Measurements from ENCODE around the gene RNF166.

The RNF166 gene

GRCh38 chr16:88706965-88707826 is 988 bp upstream of the RNF166 start:
- DNase-seq (ENCODE audit: low spot score) = no peak

- DNase-seq (ENCODE audit: low spot score) = no peak
Observed at GRCh38 chr16:88705801-88706228, 393 bp downstream of the RNF166 start.

DNA sequence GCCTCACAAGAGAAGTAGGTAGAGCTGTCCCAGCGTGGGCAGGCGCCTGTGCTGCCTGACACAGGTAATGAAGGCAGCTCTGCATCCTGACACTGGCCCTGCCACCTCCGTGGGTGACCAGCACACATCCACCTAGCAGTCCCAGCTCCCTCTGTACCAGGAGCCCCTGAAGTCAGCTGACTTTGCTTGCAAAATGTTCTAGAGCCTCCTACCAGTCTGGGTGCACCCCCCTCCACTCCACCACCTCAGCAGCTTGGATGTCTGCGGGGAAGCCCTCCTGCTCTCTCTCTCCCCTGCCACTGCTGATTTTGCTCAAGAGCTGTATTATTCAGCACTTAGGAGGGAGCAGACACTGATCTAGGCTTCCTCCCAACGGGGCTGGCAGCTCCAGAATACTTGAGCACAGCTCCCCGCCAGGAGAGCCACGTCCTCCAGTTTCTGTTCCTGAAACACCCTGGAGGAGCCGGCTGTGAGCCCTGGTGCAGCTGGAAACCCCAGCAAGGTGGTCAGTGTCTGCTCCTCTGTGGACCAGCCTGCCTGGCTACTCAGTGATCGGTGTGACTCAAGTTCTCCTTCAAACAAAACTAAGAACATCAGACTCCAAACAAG is 1.0 kb downstream of the RNF166 start:
- peak; percentile 22 for DNase-seq (ENCODE audit: low spot score)

GRCh38 chr16:88703486-88704309 is 2.5 kb downstream of the RNF166 start:
- peak; percentile 82 for DNase-seq (ENCODE audit: low spot score)

GRCh38 chr16:88702371-88703210 is 3.6 kb downstream of the RNF166 start:
- DNase-seq (ENCODE audit: low spot score) = no peak

DNA sequence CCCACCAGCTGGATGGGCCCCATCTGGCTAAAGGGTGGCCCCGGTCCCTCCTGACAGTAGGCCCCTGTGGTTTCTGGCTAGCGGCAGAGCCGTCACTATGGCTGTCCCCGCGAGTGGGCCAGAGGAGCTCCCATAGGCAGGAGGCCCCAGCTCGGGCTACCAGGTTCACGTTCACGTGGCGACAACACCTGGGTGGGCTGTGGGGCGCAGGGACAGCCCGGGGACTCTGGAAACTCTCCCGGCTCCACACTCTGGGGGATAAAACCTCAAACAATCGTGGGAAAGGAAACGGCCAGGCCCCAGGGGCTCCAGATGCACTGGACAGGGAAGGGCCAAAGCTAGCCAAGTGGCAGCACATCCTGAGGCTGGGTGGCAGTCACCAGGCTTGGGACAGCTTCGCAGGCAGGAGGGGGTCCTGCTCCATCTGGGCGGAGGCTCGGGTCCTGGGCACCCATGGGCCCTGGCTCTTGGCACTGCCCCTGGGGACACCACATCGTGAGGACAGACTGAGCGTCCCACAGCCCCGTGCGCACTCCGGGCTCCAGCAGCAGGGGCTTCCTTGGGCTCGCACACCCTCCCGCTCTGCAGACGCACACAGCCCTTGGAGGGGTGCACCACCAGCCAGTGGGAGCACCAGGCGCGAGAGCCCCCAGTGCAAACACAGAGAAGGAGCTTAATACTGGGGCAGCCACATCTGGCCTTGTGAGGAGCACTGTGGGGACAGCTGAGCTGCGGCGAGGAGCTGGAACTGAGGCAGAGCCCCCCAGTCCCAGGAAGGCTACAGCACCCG is 4.4 kb downstream of the RNF166 start:
- DNase-seq (ENCODE audit: low spot score) = no peak

- DNase-seq (ENCODE audit: low spot score) = peak; percentile 96
Observed at GRCh38 chr16:88700636-88701482, 5.3 kb downstream of the RNF166 start.

DNA sequence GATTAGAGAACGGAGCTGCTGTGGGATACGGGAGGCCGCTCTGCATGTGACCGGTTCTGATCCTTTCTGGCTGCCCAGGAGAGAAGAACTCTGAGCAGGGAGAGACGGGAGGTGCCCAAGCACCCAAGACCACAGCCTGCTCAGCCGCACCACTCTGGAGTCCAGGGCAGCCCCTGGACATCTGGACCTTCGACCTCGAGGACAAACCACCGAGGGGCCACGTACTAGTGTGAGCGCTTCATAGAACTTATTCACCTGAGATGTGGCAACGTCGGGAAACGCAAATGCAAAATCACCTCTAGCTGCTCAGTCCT is 5.9 kb downstream of the RNF166 start:
- DNase-seq (ENCODE audit: low spot score) = no peak

DNA sequence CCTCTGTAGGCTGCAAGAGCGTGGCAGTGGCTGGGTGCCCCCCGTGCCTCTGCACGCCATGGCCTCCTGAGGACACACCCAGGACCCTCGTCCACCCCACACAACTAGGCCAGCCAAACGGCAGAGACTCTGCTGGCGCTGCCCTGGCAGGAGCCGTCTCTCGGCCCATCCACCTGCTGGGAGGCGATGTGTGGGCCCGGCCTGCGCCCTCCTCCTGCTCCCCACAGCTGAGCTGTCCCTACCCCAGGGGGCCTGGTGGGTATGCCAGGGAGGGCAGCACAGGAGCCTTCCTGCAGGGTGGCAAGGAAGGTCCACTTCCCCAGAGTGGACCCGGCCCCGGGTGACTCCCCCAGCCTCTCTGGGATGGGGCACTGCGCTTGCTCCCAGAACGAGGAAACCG is 7.0 kb downstream of the RNF166 start:
- no peak for DNase-seq (ENCODE audit: low spot score)

- DNase-seq (ENCODE audit: low spot score) = no peak
Observed at GRCh38 chr16:88698646-88699045, 7.6 kb downstream of the RNF166 start.

DNA sequence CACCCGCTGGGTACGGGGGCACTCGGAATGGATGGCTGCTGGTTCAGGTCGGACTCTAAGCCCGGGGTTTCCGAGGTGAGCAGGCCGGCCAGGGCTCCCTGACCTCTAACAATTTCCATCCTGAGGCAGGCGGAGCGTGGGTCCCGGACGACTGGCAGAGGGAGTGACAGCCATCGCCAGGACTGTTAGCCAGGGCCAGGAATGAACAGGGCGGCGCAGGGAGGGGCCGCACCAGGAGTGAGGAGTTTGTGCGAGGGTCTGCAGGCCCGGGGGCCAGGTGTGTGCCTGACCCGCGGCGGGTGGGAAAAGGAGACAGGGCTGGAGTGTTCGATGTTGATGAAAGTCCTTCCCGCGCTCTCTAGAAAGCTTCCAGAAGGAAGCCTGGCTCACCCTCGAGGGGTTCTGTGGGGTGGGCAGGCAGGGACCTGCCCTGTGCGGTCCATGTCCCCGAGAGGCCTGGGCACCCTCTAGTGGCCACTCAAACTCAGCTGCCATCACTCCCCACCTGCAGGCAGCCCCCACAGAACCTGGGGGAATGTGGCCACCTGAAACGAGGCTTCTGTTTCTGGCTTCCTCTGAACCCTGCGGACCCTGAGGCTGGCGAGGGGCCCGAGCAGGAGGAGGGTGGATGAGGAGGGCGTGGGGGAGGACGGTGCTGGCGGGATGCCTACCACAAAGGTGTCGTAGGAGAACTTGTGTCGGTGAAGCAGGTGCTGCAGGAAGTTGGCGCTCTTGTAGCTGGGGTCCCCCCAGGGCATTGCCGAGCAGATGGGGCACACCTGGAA is 8.2 kb downstream of the RNF166 start:
- DNase-seq (ENCODE audit: low spot score) = peak; percentile 23

DNA sequence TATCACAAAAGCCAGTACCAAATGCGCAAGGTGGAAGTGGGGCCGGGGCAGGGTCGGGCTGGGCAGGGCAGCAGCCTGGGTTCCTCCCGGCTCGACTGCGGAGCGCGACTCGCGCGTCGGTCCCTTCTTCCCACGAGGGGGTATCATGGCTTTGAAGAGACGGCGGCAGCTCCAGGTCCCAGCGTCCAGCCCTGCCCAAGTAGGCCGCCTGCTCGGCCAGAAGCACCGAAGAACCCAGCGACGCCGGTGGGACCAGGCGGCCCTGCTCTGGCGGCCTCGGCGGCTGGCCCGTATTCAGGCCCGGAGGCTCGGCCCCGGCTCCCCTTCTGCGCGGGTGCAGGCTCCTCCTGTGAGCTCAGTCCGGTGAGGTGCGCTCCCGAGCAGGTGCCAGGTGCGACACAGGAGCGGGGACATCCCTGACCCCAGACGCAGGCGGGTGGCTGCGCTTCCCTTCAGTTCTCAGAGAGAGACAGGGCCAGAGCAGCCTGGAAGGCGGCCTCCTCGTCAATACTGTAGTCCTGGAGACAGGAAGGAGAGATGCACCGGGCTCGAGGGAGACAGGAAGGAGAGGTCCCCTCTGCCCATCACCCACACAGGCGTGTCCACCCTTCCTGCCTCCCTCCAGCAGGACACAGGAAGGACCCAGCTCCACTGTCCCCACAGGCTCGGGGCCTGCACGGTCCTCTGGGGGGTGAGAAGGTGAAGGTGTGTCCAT is 8.9 kb downstream of the RNF166 start:
- no peak for DNase-seq (ENCODE audit: low spot score)

GRCh38 chr16:88696441-88696840 is 9.8 kb downstream of the RNF166 start:
- no peak for DNase-seq (ENCODE audit: low spot score)

GRCh38 chr16:88695753-88696152 is 10.5 kb downstream of the RNF166 start:
- no peak for DNase-seq (ENCODE audit: low spot score)

- DNase-seq (ENCODE audit: low spot score) = no peak
Observed at GRCh38 chr16:88695218-88695617, 11.0 kb downstream of the RNF166 start.

DNA sequence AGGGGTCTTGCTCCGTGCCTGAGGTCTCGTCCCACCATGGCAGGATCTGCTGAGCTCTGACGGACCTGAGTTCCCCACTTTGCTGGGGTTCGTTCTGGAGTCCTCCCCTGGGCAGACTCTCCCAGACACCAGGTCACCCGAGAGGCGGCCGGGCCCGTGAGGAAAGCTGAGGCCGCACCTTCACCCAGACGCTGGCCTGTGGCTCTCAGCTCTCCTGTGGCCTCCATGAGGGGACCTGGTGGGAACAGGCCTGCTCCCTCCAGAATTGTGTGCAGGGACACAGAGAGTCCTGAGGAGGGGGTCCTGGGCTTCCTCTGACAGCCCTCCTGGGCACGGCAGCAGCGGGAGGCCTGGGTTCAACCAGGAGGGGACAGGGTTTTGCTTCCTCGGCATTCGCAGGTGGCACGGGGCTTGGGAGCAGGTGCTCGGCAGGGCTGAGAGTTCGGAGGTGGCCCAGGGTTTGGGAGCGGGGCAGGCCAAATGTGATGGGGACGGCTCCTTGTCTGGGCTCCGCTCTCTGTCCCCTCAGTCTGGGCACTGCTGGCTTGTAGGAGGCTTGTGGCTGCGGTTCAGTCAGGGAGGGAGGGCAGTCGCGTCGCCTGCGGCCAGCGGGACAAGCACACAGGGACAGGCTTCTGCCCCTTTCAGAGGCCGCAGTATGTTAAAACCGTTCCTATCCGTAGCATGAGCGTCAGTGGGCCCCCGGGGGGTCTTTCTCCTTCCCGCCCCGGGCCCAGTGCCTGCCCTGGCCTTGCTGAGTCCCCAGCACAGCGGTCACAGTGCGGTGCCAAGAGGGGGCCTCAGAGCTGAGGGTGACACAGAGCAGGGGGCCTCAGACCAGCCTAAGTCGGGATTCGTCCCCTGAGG is 11.8 kb downstream of the RNF166 start:
- DNase-seq (ENCODE audit: low spot score) = no peak

DNA sequence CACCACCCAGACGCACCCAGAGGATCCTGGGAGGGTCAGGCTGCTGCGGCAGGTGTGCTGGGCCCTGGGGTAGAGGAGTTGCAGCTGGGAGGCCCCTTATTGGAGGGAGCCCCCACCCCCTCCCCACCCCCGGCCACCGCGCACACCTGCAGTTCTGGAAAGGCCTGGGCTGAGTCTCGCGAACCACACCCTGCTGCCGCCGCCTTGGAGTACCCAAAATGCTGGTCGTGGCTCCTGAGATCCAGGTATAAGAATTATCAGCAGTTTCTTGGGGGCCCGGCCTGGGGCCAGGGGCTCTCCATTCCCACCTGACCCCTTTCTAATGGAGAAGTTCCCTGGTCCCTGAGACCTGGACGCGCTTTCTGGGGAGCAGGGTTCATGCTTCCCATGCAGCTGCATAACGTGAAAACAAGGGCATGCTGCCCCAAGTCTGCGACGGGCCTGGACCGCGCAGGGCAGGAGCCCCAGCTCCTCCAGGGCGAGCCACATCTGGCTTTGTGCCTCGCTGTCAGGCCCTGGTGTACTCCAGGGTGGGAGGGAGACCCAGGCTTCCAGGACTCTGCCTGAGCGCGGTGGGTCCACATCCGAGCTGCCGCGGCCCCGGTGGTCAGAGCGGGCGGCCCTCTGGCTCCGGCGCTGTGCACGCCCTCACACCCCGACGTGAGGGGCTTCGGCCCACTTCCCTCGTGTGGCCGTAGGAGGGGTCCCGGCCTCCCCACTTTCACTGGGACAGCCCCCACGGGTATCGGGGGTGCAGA is 12.6 kb downstream of the RNF166 start:
- DNase-seq (ENCODE audit: low spot score) = no peak

All from CD4-positive, alpha-beta T cell treated with Interleukin-6 at 100 ng/mL for 8 hours (primary cell).